ENCODE data around the gene TGM6.
A peak's percentile ranks its signal among the peaks of the same experiment; 100 is the strongest.

Gene TGM6

GRCh38 chr20:2455771-2456497, 75.2 kb downstream of the TGM6 start:
- no peak for DNase-seq (ENCODE audit: low read depth in 2 of 2)

GRCh38 chr20:2458919-2459499, 78.3 kb downstream of the TGM6 start:
- no peak for DNase-seq (ENCODE audit: low read depth in 2 of 2)

- DNase-seq (ENCODE audit: low read depth in 2 of 2) = no peak
Observed at GRCh38 chr20:2459981-2460751, 79.5 kb downstream of the TGM6 start.

- DNase-seq (ENCODE audit: low read depth in 2 of 2) = no peak
Observed at GRCh38 chr20:2460752-2461424, 80.2 kb downstream of the TGM6 start.

GRCh38 chr20:2462484-2462883, 81.8 kb downstream of the TGM6 start:
- no peak for DNase-seq (ENCODE audit: low read depth in 2 of 2)

GRCh38 chr20:2463616-2464365, 83.1 kb downstream of the TGM6 start:
- no peak for DNase-seq (ENCODE audit: low read depth in 2 of 2)

- no peak for DNase-seq (ENCODE audit: low read depth in 2 of 2)
Observed at GRCh38 chr20:2465100-2465499, 84.4 kb downstream of the TGM6 start.

GRCh38 chr20:2467412-2467811, 86.7 kb downstream of the TGM6 start:
- no peak for DNase-seq (ENCODE audit: low read depth in 2 of 2)

GRCh38 chr20:2468581-2469407, 88.1 kb downstream of the TGM6 start:
- DNase-seq (ENCODE audit: low read depth in 2 of 2) = no peak

- peak; percentile 28 to 44 for DNase-seq (ENCODE audit: low read depth in 2 of 2)
Observed at GRCh38 chr20:2469991-2470422, 89.3 kb downstream of the TGM6 start.

GRCh38 chr20:2470423-2471193, 89.9 kb downstream of the TGM6 start, which contains the start of gene SNRPB:
Gene SNRPB, minus strand, starts transcription at chr20:2470789. Its CDS starts 99 bp downstream, at chr20:2470690.
- peak; percentile 92 to 94 for DNase-seq (ENCODE audit: low read depth in 2 of 2)

GRCh38 chr20:2473516-2473915, 92.8 kb downstream of the TGM6 start:
- DNase-seq (ENCODE audit: low read depth in 2 of 2) = no peak

- no peak for DNase-seq (ENCODE audit: low read depth in 2 of 2)
Observed at GRCh38 chr20:2475850-2476741, 95.4 kb downstream of the TGM6 start.

GRCh38 chr20:2476742-2477615, 96.3 kb downstream of the TGM6 start:
- no peak for DNase-seq (ENCODE audit: low read depth in 2 of 2)

- no peak for DNase-seq (ENCODE audit: low read depth in 2 of 2)
Observed at GRCh38 chr20:2480381-2480780, 99.7 kb downstream of the TGM6 start.
